Measurements from ENCODE around the gene ZMYND10. TPM values are rescaled to one million over a fixed set of nuclear protein-coding genes. Genes with fewer than 3 reads are reported as not detected.

The ZMYND10 gene
- total RNA-seq, 2 donors from 2014 or later: 0.37 to 1.5 TPM

DNA sequence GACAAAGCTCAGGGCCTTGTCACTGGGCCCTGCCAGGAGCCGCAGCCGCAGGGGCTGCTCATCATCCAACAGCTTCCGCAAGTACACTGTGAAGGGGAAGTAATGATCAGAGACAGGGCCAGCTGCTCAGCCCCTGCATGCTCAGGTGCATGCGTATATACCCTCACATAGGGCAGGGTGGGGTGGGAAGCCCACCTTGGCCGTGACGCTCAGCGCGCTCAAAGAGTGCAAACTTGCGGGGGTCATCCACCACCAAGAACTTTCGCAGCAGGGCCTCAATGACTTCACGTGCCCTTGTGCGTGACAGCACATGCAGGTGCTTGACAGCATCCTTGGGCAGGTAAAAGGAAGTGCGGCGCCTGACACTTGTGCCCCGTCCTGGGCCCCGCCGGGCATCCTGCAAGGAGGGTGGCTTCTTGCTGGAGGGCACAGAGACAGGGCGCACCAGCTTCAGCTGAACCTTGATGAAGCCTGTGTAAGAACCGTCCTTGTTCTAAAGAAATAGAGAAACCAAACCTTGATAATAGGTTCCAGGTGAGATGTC lies 14.1 kb downstream of the ZMYND10 start:
- Histone ChIP-seq H3K9ac (ENCODE audit: low read depth in 2 of 2, low read length in 2 of 2) (no peak overlapping the region), H3K4me3 (no peak overlapping the region), H3K27me3 (no peaks in the 10 kb centered on the region), H3K9me3 (no peaks in the 10 kb centered on the region), H3K36me3 (peaks cover 20% of the 10 kb centered on the region), H3K4me1 (peaks cover 26% of the 10 kb centered on the region), H3K27ac (no peak overlapping the region)
- TF ChIP-seq, protein P1, sequence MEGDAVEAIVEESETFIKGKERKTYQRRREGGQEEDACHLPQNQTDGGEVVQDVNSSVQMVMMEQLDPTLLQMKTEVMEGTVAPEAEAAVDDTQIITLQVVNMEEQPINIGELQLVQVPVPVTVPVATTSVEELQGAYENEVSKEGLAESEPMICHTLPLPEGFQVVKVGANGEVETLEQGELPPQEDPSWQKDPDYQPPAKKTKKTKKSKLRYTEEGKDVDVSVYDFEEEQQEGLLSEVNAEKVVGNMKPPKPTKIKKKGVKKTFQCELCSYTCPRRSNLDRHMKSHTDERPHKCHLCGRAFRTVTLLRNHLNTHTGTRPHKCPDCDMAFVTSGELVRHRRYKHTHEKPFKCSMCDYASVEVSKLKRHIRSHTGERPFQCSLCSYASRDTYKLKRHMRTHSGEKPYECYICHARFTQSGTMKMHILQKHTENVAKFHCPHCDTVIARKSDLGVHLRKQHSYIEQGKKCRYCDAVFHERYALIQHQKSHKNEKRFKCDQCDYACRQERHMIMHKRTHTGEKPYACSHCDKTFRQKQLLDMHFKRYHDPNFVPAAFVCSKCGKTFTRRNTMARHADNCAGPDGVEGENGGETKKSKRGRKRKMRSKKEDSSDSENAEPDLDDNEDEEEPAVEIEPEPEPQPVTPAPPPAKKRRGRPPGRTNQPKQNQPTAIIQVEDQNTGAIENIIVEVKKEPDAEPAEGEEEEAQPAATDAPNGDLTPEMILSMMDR (IDR thresholded peaks at IDR 0.05): no peak
- intact Hi-C loops (cut with DNase I): no loop called here
- DNase-seq: no peak

DNA sequence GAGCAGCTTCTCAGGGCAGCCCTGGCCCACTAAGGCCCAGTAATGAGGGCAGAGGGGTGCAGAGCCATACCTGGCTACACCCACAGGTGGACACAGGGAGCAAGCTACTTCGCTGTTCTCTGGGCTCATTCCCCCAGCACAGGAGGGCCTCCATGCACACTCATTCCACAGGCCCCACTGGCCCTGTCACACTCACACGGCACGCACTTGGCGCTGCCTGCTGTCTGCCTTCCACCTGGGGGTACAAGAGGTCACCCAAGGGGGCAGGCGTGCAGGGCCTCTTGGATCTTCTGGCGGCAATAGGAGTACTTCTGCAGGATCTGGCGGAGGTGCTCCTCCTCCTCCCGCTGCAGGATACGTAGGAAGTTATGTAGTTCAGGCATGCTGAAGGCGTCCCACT lies 15.2 kb downstream of the ZMYND10 start:
- Histone ChIP-seq H3K9me3 (no peaks in the 10 kb centered on the region), H3K9ac (ENCODE audit: low read depth in 2 of 2, low read length in 2 of 2) (no peak overlapping the region)

DNA sequence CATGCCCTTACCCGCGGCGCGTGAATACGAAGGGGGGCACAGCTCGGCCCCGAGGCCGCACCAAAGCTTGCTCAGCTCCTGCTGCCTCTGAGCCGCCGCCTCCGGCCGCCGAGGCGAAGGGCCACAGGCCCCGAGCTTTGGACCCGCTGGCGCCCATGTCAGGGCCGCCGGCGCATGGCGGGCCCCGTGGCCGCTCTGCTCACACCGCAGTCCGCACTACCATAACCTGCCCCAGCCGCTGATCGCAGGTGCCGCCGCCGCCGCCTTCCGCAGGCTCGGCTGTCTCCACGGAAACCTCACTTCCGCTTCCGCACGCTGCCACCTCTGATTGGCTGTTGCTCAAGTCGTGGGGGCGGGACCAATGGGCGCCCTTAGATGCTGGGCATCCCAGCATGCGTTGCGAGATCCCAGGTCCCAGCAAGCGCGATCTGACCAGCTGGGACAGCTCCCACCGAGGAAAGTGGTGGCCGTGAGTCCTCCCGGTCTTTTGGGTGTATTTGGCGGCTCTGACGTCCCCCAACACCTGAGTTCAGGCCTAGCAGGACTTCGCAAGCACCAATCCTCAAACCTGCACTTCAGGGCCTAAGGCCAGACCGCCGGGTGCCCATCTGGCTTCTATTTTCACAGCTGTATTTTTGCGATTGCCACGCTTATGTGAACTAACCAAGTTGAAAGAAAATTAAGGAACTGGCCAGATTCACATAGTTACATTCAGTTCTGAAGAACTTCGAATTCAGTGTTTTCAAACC lies 17.4 kb downstream of the ZMYND10 start, which contains the start of gene TUSC2:
TSS of gene TUSC2 (minus strand) at position 281 of the 749 bp plus-strand sequence. CDS start at position 157, 124 bp downstream.
- Histone ChIP-seq H3K9me3 (no peaks in the 10 kb centered on the region), H3K4me3 (peak within 1 kb of the TSS; percentile 97), H3K36me3 (peaks cover 20% of the 10 kb centered on the region), H3K9ac (ENCODE audit: low read depth in 2 of 2, low read length in 2 of 2) (peak within 1 kb of the TSS; percentile 90 to 94), H3K4me1 (peaks cover 13% of the 10 kb centered on the region), H3K27me3 (no peaks in the 10 kb centered on the region), H3K27ac (peak within 1 kb of the TSS; percentile 83)
- peak; percentile 98 for DNase-seq
- intact Hi-C loops (cut with DNase I): loop anchor here (10.0 kb wide), 1 partner anchor 53 kb away; the partner anchor contains the start of gene LSMEM2
- TF ChIP-seq, protein P1 (IDR thresholded peaks at IDR 0.05): no peak

More for the DNA sequence above, 15.2 kb downstream of the ZMYND10 start:
- TF ChIP-seq, protein P1 (IDR thresholded peaks at IDR 0.05): no peak
- intact Hi-C loops (cut with DNase I): no loop called here
- DNase-seq: no peak
- Histone ChIP-seq H3K4me1 (peaks cover 19% of the 10 kb centered on the region), H3K4me3 (no peak overlapping the region), H3K36me3 (peaks cover 20% of the 10 kb centered on the region), H3K27ac (no peak overlapping the region), H3K27me3 (no peaks in the 10 kb centered on the region)

DNA sequence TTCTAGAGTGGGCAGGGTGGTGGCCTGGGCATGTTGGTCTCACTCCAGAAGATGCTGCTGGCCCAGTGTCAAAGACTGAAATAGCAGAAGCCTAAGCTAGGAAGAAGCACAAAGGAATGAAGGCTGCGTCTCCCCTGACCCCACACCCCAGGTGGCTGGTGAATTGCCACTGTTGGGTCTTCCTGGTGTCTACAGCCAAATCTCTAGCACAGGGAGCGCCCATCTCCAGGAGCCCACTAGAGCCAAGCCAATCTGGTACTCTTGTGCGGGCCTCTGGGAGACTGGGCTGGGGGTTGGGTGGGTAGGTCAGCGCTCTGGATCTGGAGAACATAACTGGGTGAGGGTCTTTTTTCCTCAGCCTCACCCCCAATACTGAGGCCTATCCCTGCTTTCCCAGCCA lies 18.4 kb downstream of the ZMYND10 start:
- no peaks in the 10 kb centered on the region for H3K27me3 ChIP-seq
- no peaks in the 10 kb centered on the region for H3K9me3 ChIP-seq
- peak overlapping the region; percentile 90 to 94 for H3K9ac ChIP-seq (ENCODE audit: low read depth in 2 of 2, low read length in 2 of 2)
- H3K4me1 ChIP-seq: peaks cover 19% of the 10 kb centered on the region
- TF ChIP-seq, protein P1 (IDR thresholded peaks at IDR 0.05): no peak
- H3K4me3 ChIP-seq: peak overlapping the region; percentile 97
- peaks cover 20% of the 10 kb centered on the region for H3K36me3 ChIP-seq
- no peak overlapping the region for H3K27ac ChIP-seq
- DNase-seq: no peak
- intact Hi-C loops (cut with DNase I): loop anchor here (10.0 kb wide), 1 partner anchor 52 kb away; the partner anchor contains the start of gene LSMEM2

DNA sequence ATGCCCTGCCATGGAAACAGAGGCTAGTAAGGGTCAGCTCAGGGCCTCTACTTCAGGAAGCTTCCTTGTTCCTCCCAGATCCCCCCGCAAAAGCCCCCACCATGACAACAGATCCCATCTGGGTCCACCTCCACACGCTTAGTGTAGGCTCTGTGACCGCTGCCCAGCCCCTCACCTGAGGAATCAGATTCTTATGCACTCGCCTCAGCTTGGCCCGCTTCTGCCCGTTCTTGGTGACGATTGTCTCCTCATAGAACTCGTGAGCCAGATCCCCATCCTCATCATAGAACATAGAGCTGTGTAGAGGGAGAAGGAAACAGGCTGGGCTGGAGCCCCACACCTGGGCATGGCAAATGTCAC lies 19.4 kb downstream of the ZMYND10 start:
- Histone ChIP-seq H3K4me3 (no peak overlapping the region), H3K27me3 (no peaks in the 10 kb centered on the region), H3K9ac (ENCODE audit: low read depth in 2 of 2, low read length in 2 of 2) (peak overlapping the region in 1 of 2 donors; percentile 26), H3K9me3 (no peaks in the 10 kb centered on the region), H3K36me3 (peaks cover 14% of the 10 kb centered on the region), H3K4me1 (peaks cover 23% of the 10 kb centered on the region), H3K27ac (no peak overlapping the region)
- no peak for DNase-seq
- intact Hi-C loops (cut with DNase I): loop anchor here (10.0 kb wide), 1 partner anchor 51 kb away; the partner anchor contains the start of gene LSMEM2
- TF ChIP-seq, protein P1 (IDR thresholded peaks at IDR 0.05): no peak
